BLaER1 treated with 17β-estradiol and CSF1 and Interleukin-3, amounts not matched to agents 10 nM and 100 nM (cell line): ENCODE results near the gene DLL1.
A peak's percentile ranks its signal among the peaks of the same experiment; 100 is the strongest.

Experiments
- H3K27ac ChIP-seq, 11 experiments: shearing (Covaris generic); formaldehyde crosslinking; 2 replicates each; pipeline ENCODE4 v1.8.1; 2022
- H3K27me3 ChIP-seq, 11 experiments: shearing (Covaris generic); formaldehyde crosslinking; 2 replicates each; pipeline ENCODE4 v1.8.1; 2022
- H3K36me3 ChIP-seq, 11 experiments: shearing (Covaris generic); formaldehyde crosslinking; 2 replicates each; pipeline ENCODE4 v1.8.1; 2022
- H3K4me1 ChIP-seq, 10 experiments: shearing (Covaris generic); formaldehyde crosslinking; 2 replicates each; pipeline ENCODE4 v1.8.1; 2022
- H3K4me2 ChIP-seq, 11 experiments: shearing (Covaris generic); formaldehyde crosslinking; 2 replicates each; pipeline ENCODE4 v1.8.1; 2022
- H3K4me3 ChIP-seq, 10 experiments: shearing (Covaris generic); formaldehyde crosslinking; 2 replicates each; pipeline ENCODE4 v1.8.1; 2022
- H3K9ac ChIP-seq, 11 experiments: shearing (Covaris generic); formaldehyde crosslinking; 2 replicates each; pipeline ENCODE4 v1.8.1; 2022
- H3K9me3 ChIP-seq, 11 experiments: shearing (Covaris generic); formaldehyde crosslinking; replicated peaks in 1 of 11; 2 replicates each; pipeline ENCODE4 v1.8.1; 2022
- H4K20me1 ChIP-seq, 11 experiments: shearing (Covaris generic); formaldehyde crosslinking; 2 replicates each; pipeline ENCODE4 v1.8.1; 2022
- Cebpa-rat ChIP-seq, 11 experiments: shearing (Covaris generic); IDR thresholded peaks; 2 replicates each; pipeline ENCODE4 v1.8.1; 2022

Gene DLL1

GRCh38 chr6:170255426-170256125, 35.3 kb downstream of the DLL1 start:
- H3K4me2 ChIP-seq: peak overlapping the region in 10 of 11 experiments; percentile 3 to 48 (median 28); a peak in 12 of 22 replicates
- no peak overlapping the region for H3K4me3 ChIP-seq
- peaks cover 0 to 25% (median 0%) of the 10 kb centered on the region in 11 experiments; a peak in 4 of 22 replicates for H3K27me3 ChIP-seq
- no peak overlapping the region for H3K27ac ChIP-seq
- no peaks in the 10 kb centered on the region for H3K9me3 ChIP-seq
- peaks cover 0 to 20% (median 0%) of the 10 kb centered on the region in 11 experiments; a peak in 2 of 22 replicates for H4K20me1 ChIP-seq
- no peaks in the 10 kb centered on the region for H3K36me3 ChIP-seq
- TF ChIP-seq Cebpa-rat (IDR thresholded peaks at IDR 0.05): no peak
- no peak overlapping the region for H3K9ac ChIP-seq
- H3K4me1 ChIP-seq: peaks cover 0 to 20% (median 14%) of the 10 kb centered on the region in 10 experiments; a peak in 13 of 20 replicates

DNA sequence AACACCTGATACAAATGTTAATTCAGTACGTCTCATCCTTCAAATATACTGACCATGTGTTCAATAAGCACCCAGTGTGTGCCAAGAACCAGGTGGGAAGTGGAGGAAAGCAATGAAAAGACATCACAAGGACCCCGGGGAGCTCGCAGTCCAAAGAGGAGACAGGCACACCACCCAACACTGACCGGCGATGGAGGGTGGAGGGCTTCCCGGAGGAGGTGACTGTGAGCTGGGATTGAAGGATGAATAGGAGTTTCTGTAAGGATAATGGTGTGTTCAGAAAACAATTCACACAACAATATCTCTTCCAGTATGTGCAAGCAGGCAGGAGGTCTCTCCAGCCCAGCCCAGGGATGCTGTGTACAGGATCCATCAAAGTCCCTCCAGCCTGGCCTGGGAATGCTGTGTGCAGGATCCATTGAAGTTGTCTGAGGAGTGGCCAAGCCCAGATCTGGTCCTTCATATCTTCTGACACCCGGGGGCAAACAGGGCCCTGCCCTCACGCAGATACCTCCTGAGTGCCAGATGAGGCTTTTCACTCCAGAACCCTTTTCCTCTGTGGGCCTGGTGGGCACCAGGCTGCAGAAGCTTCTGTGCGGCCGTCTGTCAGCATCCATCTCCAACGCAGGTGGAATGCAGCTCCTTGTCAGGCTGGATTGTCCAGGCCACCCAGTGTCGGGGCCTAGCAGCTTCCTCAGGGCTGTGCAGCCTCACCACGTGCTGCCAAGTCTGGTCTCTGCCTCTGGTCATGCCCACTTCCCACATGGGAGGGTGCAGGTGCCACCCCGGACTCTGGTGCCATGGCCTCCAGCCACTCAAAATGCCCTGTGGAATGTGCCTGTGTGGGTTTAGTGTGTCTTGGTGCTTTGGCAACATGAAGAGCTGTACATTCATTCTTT, 36.3 kb downstream of the DLL1 start:
- Histone ChIP-seq H3K9me3 (no peaks in the 10 kb centered on the region), H3K27me3 (peaks cover 0 to 25% (median 0%) of the 10 kb centered on the region in 11 experiments; a peak in 4 of 22 replicates), H3K36me3 (no peaks in the 10 kb centered on the region), H3K27ac (no peak overlapping the region), H3K4me2 (peak overlapping the region in 2 of 11 experiments; percentile 3 to 24; a peak in 1 of 22 replicates), H3K4me1 (peaks cover 0 to 20% (median 14%) of the 10 kb centered on the region in 10 experiments; a peak in 13 of 20 replicates), H3K9ac (no peak overlapping the region), H3K4me3 (no peak overlapping the region), H4K20me1 (peaks cover 0 to 26% (median 0%) of the 10 kb centered on the region in 11 experiments; a peak in 2 of 22 replicates)
- TF ChIP-seq Cebpa-rat (IDR thresholded peaks at IDR 0.05): no peak

- Histone ChIP-seq H3K4me1 (peaks cover 0 to 20% (median 13%) of the 10 kb centered on the region in 10 experiments; a peak in 13 of 20 replicates), H3K9ac (no peak overlapping the region), H4K20me1 (peaks cover 0 to 26% (median 0%) of the 10 kb centered on the region in 11 experiments; a peak in 2 of 22 replicates), H3K36me3 (no peaks in the 10 kb centered on the region), H3K4me2 (no peak overlapping the region), H3K4me3 (no peak overlapping the region), H3K27me3 (peaks cover 0 to 25% (median 0%) of the 10 kb centered on the region in 11 experiments; a peak in 4 of 22 replicates), H3K9me3 (no peaks in the 10 kb centered on the region), H3K27ac (no peak overlapping the region)
- no peak for TF ChIP-seq Cebpa-rat (IDR thresholded peaks at IDR 0.05)
These were observed 37.0 kb downstream of the DLL1 start for GRCh38 chr6:170253910-170254269.

DNA sequence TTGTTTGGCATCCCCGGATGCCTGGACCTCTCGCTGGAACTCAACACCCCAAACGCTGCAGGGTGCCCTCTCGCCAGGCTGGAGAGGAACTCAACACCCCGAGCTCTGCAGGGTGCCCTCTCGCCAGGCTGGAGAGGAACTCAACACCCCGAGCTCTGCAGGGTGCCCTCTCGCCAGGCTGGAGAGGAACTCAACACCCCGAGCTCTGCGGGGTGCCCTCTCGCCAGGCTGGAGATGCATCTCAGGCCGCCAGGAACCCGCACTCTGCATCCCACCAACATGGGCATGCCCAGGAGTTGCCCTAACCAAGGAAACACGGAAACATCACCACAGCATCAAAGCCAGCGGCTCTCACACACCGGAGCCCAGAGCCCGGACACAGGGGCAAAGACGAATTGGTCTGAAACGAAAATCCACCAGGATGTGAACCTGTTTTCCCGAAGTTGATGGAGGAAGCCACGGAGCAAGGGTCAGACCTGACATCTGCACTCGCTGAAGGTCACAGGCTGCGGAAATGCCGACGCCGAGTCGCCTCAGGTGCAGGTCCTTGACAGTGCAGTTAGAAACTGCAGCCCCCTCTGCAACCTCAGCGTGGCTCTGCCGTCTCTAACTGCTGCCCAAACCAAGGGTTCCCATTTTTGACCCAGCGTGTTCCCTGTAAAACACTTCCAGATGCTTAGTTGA, 37.5 kb downstream of the DLL1 start:
- H3K27me3 ChIP-seq: peaks cover 0 to 25% (median 0%) of the 10 kb centered on the region in 11 experiments; a peak in 4 of 22 replicates
- H3K4me2 ChIP-seq: no peak overlapping the region
- H3K9ac ChIP-seq: no peak overlapping the region
- H3K27ac ChIP-seq: no peak overlapping the region
- H3K36me3 ChIP-seq: no peaks in the 10 kb centered on the region
- peaks cover 0 to 20% (median 13%) of the 10 kb centered on the region in 10 experiments; a peak in 13 of 20 replicates for H3K4me1 ChIP-seq
- peaks cover 0 to 26% (median 0%) of the 10 kb centered on the region in 11 experiments; a peak in 2 of 22 replicates for H4K20me1 ChIP-seq
- no peak overlapping the region for H3K4me3 ChIP-seq
- H3K9me3 ChIP-seq: no peaks in the 10 kb centered on the region
- no peak for TF ChIP-seq Cebpa-rat (IDR thresholded peaks at IDR 0.05)

- H4K20me1 ChIP-seq: peaks cover 0 to 26% (median 0%) of the 10 kb centered on the region in 11 experiments; a peak in 2 of 22 replicates
- H3K36me3 ChIP-seq: no peaks in the 10 kb centered on the region
- no peak overlapping the region for H3K4me2 ChIP-seq
- peaks cover 0 to 10% (median 8%) of the 10 kb centered on the region in 10 experiments; a peak in 10 of 20 replicates for H3K4me1 ChIP-seq
- no peaks in the 10 kb centered on the region for H3K9me3 ChIP-seq
- no peak overlapping the region for H3K9ac ChIP-seq
- no peak for TF ChIP-seq Cebpa-rat (IDR thresholded peaks at IDR 0.05)
- peaks cover 0 to 20% (median 0%) of the 10 kb centered on the region in 11 experiments; a peak in 4 of 22 replicates for H3K27me3 ChIP-seq
- no peak overlapping the region for H3K27ac ChIP-seq
- no peak overlapping the region for H3K4me3 ChIP-seq
These were observed 38.9 kb downstream of the DLL1 start for GRCh38 chr6:170251776-170252571.

- peaks cover 0 to 26% (median 0%) of the 10 kb centered on the region in 11 experiments; a peak in 2 of 22 replicates for H4K20me1 ChIP-seq
- H3K27ac ChIP-seq: no peak overlapping the region
- no peak for TF ChIP-seq Cebpa-rat (IDR thresholded peaks at IDR 0.05)
- peaks cover 0 to 10% (median 7%) of the 10 kb centered on the region in 10 experiments; a peak in 10 of 20 replicates for H3K4me1 ChIP-seq
- no peaks in the 10 kb centered on the region for H3K36me3 ChIP-seq
- no peak overlapping the region for H3K9ac ChIP-seq
- peaks cover 0 to 13% (median 0%) of the 10 kb centered on the region in 11 experiments; a peak in 3 of 22 replicates for H3K27me3 ChIP-seq
- no peaks in the 10 kb centered on the region for H3K9me3 ChIP-seq
- no peak overlapping the region for H3K4me2 ChIP-seq
- no peak overlapping the region for H3K4me3 ChIP-seq
These were observed 39.7 kb downstream of the DLL1 start for GRCh38 chr6:170250981-170251775.

DNA sequence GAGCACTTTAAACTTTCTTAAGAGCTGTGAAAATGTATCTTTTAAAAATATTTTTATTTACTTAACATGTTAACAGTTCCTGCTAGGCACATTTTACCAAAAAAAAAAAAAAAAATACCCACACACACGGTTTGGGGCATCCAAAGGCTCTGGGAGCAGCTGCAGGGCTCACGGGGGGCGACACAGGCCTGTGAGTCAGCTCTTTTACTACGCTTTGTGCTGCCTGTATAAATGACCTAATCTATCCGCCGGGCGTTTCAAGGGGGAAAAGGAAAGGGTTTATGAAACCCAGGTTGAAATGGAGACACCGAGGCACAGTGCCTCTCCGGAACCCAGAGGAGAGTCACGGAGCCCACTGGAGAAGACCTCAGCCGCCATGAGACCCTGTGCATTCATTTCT, 40.4 kb downstream of the DLL1 start:
- H3K27me3 ChIP-seq: peaks cover 0 to 8% (median 0%) of the 10 kb centered on the region in 11 experiments; a peak in 2 of 22 replicates
- no peaks in the 10 kb centered on the region for H3K9me3 ChIP-seq
- no peak overlapping the region for H3K27ac ChIP-seq
- no peaks in the 10 kb centered on the region for H3K36me3 ChIP-seq
- peaks cover 0 to 26% (median 0%) of the 10 kb centered on the region in 11 experiments; a peak in 2 of 22 replicates for H4K20me1 ChIP-seq
- no peak overlapping the region for H3K4me2 ChIP-seq
- no peak overlapping the region for H3K9ac ChIP-seq
- H3K4me3 ChIP-seq: no peak overlapping the region
- peaks cover 0 to 5% (median 4%) of the 10 kb centered on the region in 10 experiments; a peak in 14 of 20 replicates for H3K4me1 ChIP-seq
- no peak for TF ChIP-seq Cebpa-rat (IDR thresholded peaks at IDR 0.05)
